AG09319 (cell line): Measurements from ENCODE around the gene KCNK5.

ENCODE experiments used
- DNase-seq: peaks from one replicate; pipeline ENCODE4 v3.0.0-alpha.2; 2010; ENCODE audit warnings: low read depth; ENCODE audit errors: extremely low read depth
- CTCF ChIP-seq: IDR thresholded peaks from 2 replicates; pipeline ENCODE4 v1.5.1; 2011; ENCODE audit warnings: low read depth, mild to moderate bottlenecking, inconsistent platforms, low read length, moderate library complexity

The KCNK5 gene

GRCh38 chr6:39197521-39197920, 31.8 kb downstream of the KCNK5 start:
- TF ChIP-seq CTCF: no peak
- no peak for DNase-seq

GRCh38 chr6:39196673-39197091, 32.6 kb downstream of the KCNK5 start:
- TF ChIP-seq CTCF: no peak
- no peak for DNase-seq

GRCh38 chr6:39195792-39196385, 33.4 kb downstream of the KCNK5 start:
- DNase-seq: no peak
- TF ChIP-seq CTCF: no peak

GRCh38 chr6:39194466-39194865, 34.8 kb downstream of the KCNK5 start:
- no peak for DNase-seq
- TF ChIP-seq CTCF: no peak

- TF ChIP-seq CTCF: no peak
- no peak for DNase-seq
Measured at GRCh38 chr6:39193201-39193791, 36.0 kb downstream of the KCNK5 start.

GRCh38 chr6:39192736-39193135, 36.5 kb downstream of the KCNK5 start:
- no peak for TF ChIP-seq CTCF
- no peak for DNase-seq

GRCh38 chr6:39191236-39191930, 37.9 kb downstream of the KCNK5 start:
- TF ChIP-seq CTCF: no peak
- DNase-seq: no peak
